CD4-positive, alpha-beta memory T cell (primary cell): ENCODE data around the gene FUNDC2. TPM values are rescaled to one million over a fixed set of nuclear protein-coding genes. Genes with fewer than 3 reads are reported as not detected.

Source experiments
- CTCF ChIA-PET: fragments of 350-600 bp; sonication (Branson Sonifier 250); formaldehyde crosslinking; loops from one replicate; lab custom pipeline; 2021; ENCODE audit warnings: inconsistent platforms; ENCODE audit not compliant: partially characterized antibody; lab: Charles Lee
- POLR2A ChIA-PET: fragments of 350-600 bp; sonication (Branson Sonifier 250); formaldehyde crosslinking; loops from one replicate; lab custom pipeline; 2021; ENCODE audit not compliant: partially characterized antibody; lab: Charles Lee
- DNase-seq, 5 donors: peaks; one replicate each; pipeline versions ENCODE4 v3.0.0 to v3.0.0-alpha.2; 2020 to 2022; ENCODE audit warnings: mixed read lengths in 1 of 5
- H3K27ac ChIP-seq: one replicate; pipeline ENCODE4 v1.7.0; 2013; ENCODE audit warnings: low read depth, low read length
- H3K27me3 ChIP-seq: 2 replicates; pipeline ENCODE4 v1.7.0; 2013; ENCODE audit warnings: mild to moderate bottlenecking, low read length, moderate library complexity; ENCODE audit not compliant: insufficient read depth
- H3K36me3 ChIP-seq: 2 replicates; pipeline ENCODE4 v1.7.0; 2013; ENCODE audit warnings: mild to moderate bottlenecking, low read length, moderate library complexity; ENCODE audit not compliant: insufficient read depth
- H3K4me1 ChIP-seq: 2 replicates; pipeline ENCODE4 v1.7.0; 2013; ENCODE audit warnings: mild to moderate bottlenecking, low read length, moderate library complexity; ENCODE audit not compliant: insufficient read depth
- H3K4me3 ChIP-seq, 2 donors: one replicate each; pipeline ENCODE4 v1.7.0; 2013; ENCODE audit warnings: low read length in 2 of 2, mild to moderate bottlenecking in 1 of 2
- H3K9me3 ChIP-seq, 2 donors: one replicate each; pipeline ENCODE4 v1.7.0; 2013; ENCODE audit warnings: low read length in 2 of 2, control low read depth in 1 of 2; ENCODE audit not compliant: control insufficient read depth in 1 of 2
- H3K27ac Mint-ChIP-seq, 7 donors: one replicate each; pipeline ENCODE4 v1.8.0; 2020 to 2021; ENCODE audit warnings: mixed read lengths in 7 of 7, mild to moderate bottlenecking in 6 of 7, inconsistent platforms in 3 of 7, moderate library complexity in 3 of 7
- H3K27me3 Mint-ChIP-seq, 2 donors: one replicate each; pipeline ENCODE4 v1.8.0; 2020 to 2021; ENCODE audit warnings: mixed read lengths in 2 of 2
- H3K36me3 Mint-ChIP-seq, 2 donors: one replicate each; pipeline ENCODE4 v1.8.0; 2020 to 2021; ENCODE audit warnings: mixed read lengths in 2 of 2, inconsistent platforms in 1 of 2, mild to moderate bottlenecking in 1 of 2
- H3K4me1 Mint-ChIP-seq, 4 donors: one replicate each; pipeline ENCODE4 v1.8.0; 2020 to 2021; ENCODE audit warnings: mixed read lengths in 4 of 4, mild to moderate bottlenecking in 1 of 4
- H3K4me3 Mint-ChIP-seq, 8 donors: one replicate each; pipeline ENCODE4 v1.8.0; 2020 to 2021; ENCODE audit warnings: mixed read lengths in 8 of 8, mild to moderate bottlenecking in 7 of 8, moderate library complexity in 6 of 8, inconsistent platforms in 3 of 8
- H3K9me3 Mint-ChIP-seq, 8 donors: one replicate each; pipeline ENCODE4 v1.8.0; 2020 to 2021; ENCODE audit warnings: mixed read lengths in 8 of 8, mild to moderate bottlenecking in 5 of 8, inconsistent platforms in 3 of 8, moderate library complexity in 1 of 8
- intact Hi-C: fragments of 100-400 bp; cut with micrococcal nuclease; formaldehyde crosslinking; loops from one replicate; pipeline ENCODE4 v1.15.1; 2023
- polyA plus RNA-seq, 2 donors: library from polyadenylated mRNA; unstranded; fragments of 300-500 nt; fragmentation: Illumina TruSeq; gene quantifications; one replicate each; pipeline ENCODE4 v1.2.3, GENCODE V29; 2021
- total RNA-seq, 2 experiments: library from RNA; stranded (reverse); gene quantifications; one replicate each; pipeline ENCODE4 v1.2.3, GENCODE V29; 2021

The FUNDC2 gene, protein sequence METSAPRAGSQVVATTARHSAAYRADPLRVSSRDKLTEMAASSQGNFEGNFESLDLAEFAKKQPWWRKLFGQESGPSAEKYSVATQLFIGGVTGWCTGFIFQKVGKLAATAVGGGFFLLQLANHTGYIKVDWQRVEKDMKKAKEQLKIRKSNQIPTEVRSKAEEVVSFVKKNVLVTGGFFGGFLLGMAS
- total RNA-seq (10 to 100 TPM; 52.6 to 53.6 TPM), polyA plus RNA-seq (100 to 1,000 TPM; 156 to 173 TPM)

DNA sequence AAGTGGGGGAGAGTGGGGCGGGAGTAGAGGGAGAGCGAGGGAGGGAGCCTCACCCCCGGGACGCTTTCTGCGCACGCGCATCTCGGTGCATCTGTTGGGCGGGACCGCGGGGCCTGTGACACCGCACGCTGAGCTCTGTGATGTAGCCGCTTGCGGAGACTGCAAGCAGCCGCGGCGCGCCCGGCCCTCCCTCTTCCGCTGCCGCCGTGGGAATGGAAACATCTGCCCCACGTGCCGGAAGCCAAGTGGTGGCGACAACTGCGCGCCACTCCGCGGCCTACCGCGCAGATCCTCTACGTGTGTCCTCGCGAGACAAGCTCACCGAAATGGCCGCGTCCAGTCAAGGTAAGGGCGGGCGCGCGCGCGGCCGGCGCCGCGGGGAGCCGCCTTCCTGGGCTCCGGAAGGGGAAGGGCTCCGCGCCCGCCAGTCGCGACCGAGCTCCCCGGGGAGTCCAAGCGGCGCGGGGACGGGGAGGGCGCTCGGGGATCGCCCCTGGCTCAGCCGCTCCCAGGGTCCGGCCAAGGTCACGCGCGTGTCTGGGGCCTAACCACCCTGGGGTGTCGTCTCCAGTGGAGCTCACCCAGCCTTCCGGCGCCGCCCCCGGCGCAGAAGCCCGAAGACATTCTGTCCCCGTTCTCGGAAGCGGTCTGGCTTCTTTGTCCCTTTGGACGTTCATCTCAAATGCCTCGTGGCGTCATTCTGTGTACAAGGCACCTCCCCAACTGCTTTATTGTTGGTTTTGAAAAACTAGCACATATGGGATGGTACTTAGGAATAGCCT, at the start of gene FUNDC2:
Gene FUNDC2 (plus strand): TSS at position 118 of the 782 bp plus-strand sequence. CDS start 95 bp downstream, at position 213.
- POLR2A ChIA-PET = interaction anchor here (0.6 to 1.4 kb wide), 14 partner anchors 9 to 1994 kb away, joined by 3 to 10 read pairs (median 4); partner anchors contain the start of genes BRCC3, CMC4, MTCP1 and VBP1

DNA sequence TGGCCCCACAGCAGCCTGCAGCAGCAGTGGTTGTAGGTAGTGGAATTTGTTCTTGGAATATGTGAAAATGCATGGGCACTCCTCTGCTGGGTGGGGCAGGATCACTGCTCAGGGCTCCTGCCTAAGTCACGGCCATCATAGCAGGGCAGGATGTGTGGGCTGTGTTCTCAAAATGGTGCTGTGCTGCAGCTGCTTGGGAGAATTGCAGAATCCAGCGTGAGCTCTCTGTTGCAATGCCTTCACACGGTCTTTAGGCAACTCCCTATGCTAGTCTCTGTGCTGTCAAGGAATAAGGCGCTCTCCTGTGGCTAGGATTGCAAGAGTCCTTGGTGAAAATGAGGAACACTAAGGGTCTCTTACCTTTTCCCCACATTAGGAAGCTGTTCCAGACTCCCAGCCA, 47.0 kb upstream of the FUNDC2 start:
- Mint-ChIP-seq H3K9me3 (peaks cover 0 to 16% (median 8%) of the 10 kb centered on the region in 8 donors), H3K27me3 (no peaks in the 10 kb centered on the region), H3K4me3 (no peak overlapping the region), H3K36me3 (peaks cover 2 to 4% of the 10 kb centered on the region in 2 donors), H3K27ac (no peak overlapping the region), H3K4me1 (peaks cover 0 to 9% (median 6%) of the 10 kb centered on the region in 4 donors)
- POLR2A ChIA-PET = interaction anchor here (1.8 kb wide), 2 partner anchors 47 to 236 kb away, joined by 5 to 7 read pairs; partner anchors contain the start of genes FUNDC2 and VBP1
- peaks cover 7% of the 10 kb centered on the region for H3K4me1 ChIP-seq
- intact Hi-C loops = loop anchor here (1.0 to 5.0 kb wide), 5 partner anchors 47 to 237 kb away; partner anchors contain the start of genes BRCC3, CMC4, FUNDC2 and MTCP1
- CTCF ChIA-PET = interaction anchor here (0.8 to 4.1 kb wide), 6 partner anchors 76 to 238 kb away, joined by 3 to 33 read pairs (median 4); no protein-coding TSS in a partner anchor
- H3K4me3 ChIP-seq = no peak overlapping the region
- no peak overlapping the region for H3K27ac ChIP-seq
- DNase-seq = no peak
- no peaks in the 10 kb centered on the region for H3K9me3 ChIP-seq
- no peaks in the 10 kb centered on the region for H3K27me3 ChIP-seq
- H3K36me3 ChIP-seq = no peaks in the 10 kb centered on the region

More for the DNA sequence above, at the start of gene FUNDC2:
- Mint-ChIP-seq H3K4me3 (peak within 1 kb of the TSS; percentile 86 to 93 (median 90)), H3K4me1 (peaks cover 8 to 36% (median 20%) of the 10 kb centered on the region in 4 donors), H3K27ac (peak within 1 kb of the TSS; percentile 95 to 97 (median 96)), H3K36me3 (peaks cover 0 to 6% of the 10 kb centered on the region in 2 donors), H3K9me3 (peaks cover 0 to 7% (median 0%) of the 10 kb centered on the region in 8 donors), H3K27me3 (no peaks in the 10 kb centered on the region)
- no peaks in the 10 kb centered on the region for H3K36me3 ChIP-seq
- no peaks in the 10 kb centered on the region for H3K27me3 ChIP-seq
- DNase-seq = peak; percentile 90 to 96 (median 95)
- intact Hi-C loops = loop anchor here (1.0 to 2.0 kb wide), 5 partner anchors 30 to 740 kb away; partner anchors contain the start of genes BRCC3, CMC4 and MTCP1
- no peaks in the 10 kb centered on the region for H3K9me3 ChIP-seq
- peak within 1 kb of the TSS; percentile 73 to 82 for H3K4me3 ChIP-seq
- CTCF ChIA-PET = interaction anchor here (0.8 to 1.1 kb wide), 2 partner anchors 30 to 109 kb away, joined by 3 to 5 read pairs; no protein-coding TSS in a partner anchor
- H3K4me1 ChIP-seq = peaks cover 15% of the 10 kb centered on the region
- H3K27ac ChIP-seq = peak within 1 kb of the TSS; percentile 94

DNA sequence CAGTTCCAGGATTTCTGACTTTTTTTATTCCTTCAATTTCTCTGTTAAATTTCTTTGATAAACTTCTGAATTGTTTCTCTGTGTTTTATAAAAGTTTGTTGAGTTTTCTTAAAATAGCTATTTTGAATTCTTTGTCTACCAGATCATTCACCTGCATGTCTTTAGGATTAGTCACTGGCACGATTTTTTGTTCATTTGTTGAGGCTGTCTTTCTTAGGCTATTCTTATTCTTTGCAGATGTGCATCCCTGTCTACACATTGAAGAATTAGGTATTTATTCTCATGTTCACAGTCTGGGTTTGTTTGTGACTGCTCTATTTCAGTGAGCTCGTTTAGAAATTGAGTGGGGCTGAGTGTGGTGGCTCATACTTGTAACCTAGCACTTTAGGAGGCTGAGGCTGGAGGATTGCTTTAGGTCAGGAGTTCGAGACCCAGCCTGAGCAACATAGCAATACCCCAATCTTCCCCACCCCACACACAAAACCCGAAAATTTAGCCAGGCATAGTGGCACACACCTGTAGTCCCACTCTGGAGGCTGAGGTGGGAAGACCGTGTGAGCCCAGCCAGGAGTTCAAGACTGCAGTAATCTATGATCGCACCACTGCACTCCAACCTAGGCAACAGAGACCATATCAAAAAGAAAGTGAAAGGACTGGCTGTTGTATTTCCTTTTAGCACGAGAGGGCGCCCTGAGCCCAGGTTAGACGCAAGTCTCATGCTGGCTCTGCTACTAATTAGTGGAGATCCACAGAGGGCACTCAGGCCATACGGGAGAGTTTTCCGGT, 46.1 kb upstream of the FUNDC2 start:
- Histone ChIP-seq H3K36me3 (no peaks in the 10 kb centered on the region), H3K4me3 (peak overlapping the region in 1 of 2 donors; percentile 23), H3K9me3 (no peaks in the 10 kb centered on the region), H3K27ac (peak overlapping the region; percentile 17), H3K4me1 (peaks cover 7% of the 10 kb centered on the region), H3K27me3 (no peaks in the 10 kb centered on the region)
- H3K27ac Mint-ChIP-seq = peak overlapping the region; percentile 50 to 95 (median 88)
- intact Hi-C loops = loop anchor here (1.0 to 5.0 kb wide), 8 partner anchors 46 to 840 kb away; partner anchors contain the start of genes BRCC3, CMC4, FUNDC2 and MTCP1
- peak; percentile 73 to 78 (median 77) for DNase-seq
- H3K9me3 Mint-ChIP-seq = peaks cover 0 to 16% (median 8%) of the 10 kb centered on the region in 8 donors
- CTCF ChIA-PET = interaction anchor here (0.6 to 4.1 kb wide), 8 partner anchors 37 to 237 kb away, joined by 3 to 33 read pairs (median 4); no protein-coding TSS in a partner anchor
- H3K27me3 Mint-ChIP-seq = no peaks in the 10 kb centered on the region
- H3K4me1 Mint-ChIP-seq = peaks cover 0 to 9% (median 6%) of the 10 kb centered on the region in 4 donors
- H3K36me3 Mint-ChIP-seq = peaks cover 2 to 4% of the 10 kb centered on the region in 2 donors
- POLR2A ChIA-PET = interaction anchor here (1.8 kb wide), 2 partner anchors 46 to 235 kb away, joined by 5 to 7 read pairs; partner anchors contain the start of genes FUNDC2 and VBP1
- H3K4me3 Mint-ChIP-seq = peak overlapping the region; percentile 83 to 91 (median 88)

DNA sequence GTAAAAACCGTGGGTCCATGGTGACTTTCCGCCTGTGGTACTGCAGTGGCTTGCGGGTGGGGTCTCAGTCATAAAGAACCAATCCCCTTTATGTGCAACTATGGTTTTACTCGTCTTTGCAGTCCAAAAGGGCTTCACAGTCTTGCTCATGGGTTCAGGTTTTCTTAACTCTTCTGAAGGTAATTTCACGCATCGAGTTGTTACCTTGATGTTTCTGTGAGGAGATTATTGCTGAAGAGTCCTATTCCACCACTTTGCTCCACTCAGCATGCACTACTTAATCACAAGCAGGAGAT, 45.6 kb upstream of the FUNDC2 start:
- Mint-ChIP-seq H3K4me3 (peak overlapping the region in 7 of 8 donors; percentile 83 to 91 (median 90)), H3K27ac (peak overlapping the region in 5 of 7 donors; percentile 24 to 93 (median 74)), H3K27me3 (no peaks in the 10 kb centered on the region), H3K36me3 (peaks cover 2 to 4% of the 10 kb centered on the region in 2 donors), H3K4me1 (peaks cover 0 to 9% (median 6%) of the 10 kb centered on the region in 4 donors), H3K9me3 (peaks cover 0 to 16% (median 8%) of the 10 kb centered on the region in 8 donors)
- Histone ChIP-seq H3K27ac (no peak overlapping the region), H3K9me3 (no peaks in the 10 kb centered on the region), H3K4me3 (no peak overlapping the region), H3K4me1 (peaks cover 7% of the 10 kb centered on the region), H3K36me3 (no peaks in the 10 kb centered on the region), H3K27me3 (no peaks in the 10 kb centered on the region)
- DNase-seq = no peak
- ChIA-PET POLR2A (interaction anchor here (1.8 kb wide), 1 partner anchor 46 kb away, joined by 7 read pairs; the partner anchor contains the start of gene FUNDC2), CTCF (interaction anchor here (1.2 to 4.1 kb wide), 3 partner anchors 75 to 110 kb away, joined by 5 to 33 read pairs (median 16); no protein-coding TSS in a partner anchor)
- intact Hi-C loops = loop anchor here (1.0 to 5.0 kb wide), 5 partner anchors 46 to 839 kb away; partner anchors contain the start of genes BRCC3, CMC4, FUNDC2 and MTCP1

DNA sequence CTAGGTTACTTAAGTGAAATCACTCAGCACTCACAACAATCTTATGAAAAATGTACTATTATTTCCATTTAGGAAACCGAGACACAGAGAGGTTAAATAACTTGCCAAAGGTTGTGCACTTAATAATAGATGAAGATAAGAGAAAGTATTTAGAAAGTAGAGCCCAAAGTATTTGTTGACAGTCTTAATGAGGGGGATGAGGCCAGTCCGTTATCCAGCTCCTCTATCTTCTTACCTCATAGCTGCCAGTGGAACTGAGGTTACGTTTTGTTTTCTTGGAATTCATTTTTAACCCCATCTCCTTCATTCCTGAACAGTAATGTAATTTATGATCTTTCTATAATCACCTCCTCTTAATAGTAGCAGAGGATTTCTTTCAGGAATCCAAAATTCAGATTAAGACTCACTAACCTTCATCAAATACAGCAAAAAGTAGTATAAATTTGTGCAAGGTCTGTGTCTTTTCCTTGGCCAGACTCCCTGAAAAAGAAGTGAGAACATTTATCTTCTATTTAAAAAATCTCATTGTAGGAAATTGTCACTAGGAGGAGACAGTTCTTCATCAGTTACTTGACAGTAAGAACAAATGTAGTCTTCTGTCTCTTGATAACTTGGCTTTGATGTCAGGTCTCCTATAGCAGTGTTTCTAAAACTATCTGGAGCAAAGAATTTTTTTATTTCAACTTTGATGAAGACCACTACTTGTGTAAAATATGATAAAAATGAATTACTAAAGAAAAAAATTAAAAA, 39.6 kb upstream of the FUNDC2 start:
- no peaks in the 10 kb centered on the region for H3K4me1 ChIP-seq
- intact Hi-C loops = no loop called here
- ChIA-PET POLR2A (no interaction called here), CTCF (interaction anchor here (1.1 to 1.8 kb wide), 2 partner anchors 68 to 70 kb away, joined by 3 to 11 read pairs; no protein-coding TSS in a partner anchor)
- no peaks in the 10 kb centered on the region for H3K27me3 ChIP-seq
- DNase-seq = peak in 2 of 5 donors; percentile 3 to 5
- Mint-ChIP-seq H3K27ac (no peak overlapping the region), H3K4me3 (no peak overlapping the region), H3K27me3 (peaks cover 0 to 2% of the 10 kb centered on the region in 2 donors), H3K9me3 (peaks cover 0 to 1% (median 0%) of the 10 kb centered on the region in 8 donors), H3K4me1 (peaks cover 0 to 6% (median 0%) of the 10 kb centered on the region in 4 donors), H3K36me3 (no peaks in the 10 kb centered on the region)
- H3K36me3 ChIP-seq = no peaks in the 10 kb centered on the region
- H3K9me3 ChIP-seq = no peaks in the 10 kb centered on the region
- H3K27ac ChIP-seq = no peak overlapping the region
- H3K4me3 ChIP-seq = no peak overlapping the region
